Measurements from ENCODE around the gene NDUFA8.

DNA sequence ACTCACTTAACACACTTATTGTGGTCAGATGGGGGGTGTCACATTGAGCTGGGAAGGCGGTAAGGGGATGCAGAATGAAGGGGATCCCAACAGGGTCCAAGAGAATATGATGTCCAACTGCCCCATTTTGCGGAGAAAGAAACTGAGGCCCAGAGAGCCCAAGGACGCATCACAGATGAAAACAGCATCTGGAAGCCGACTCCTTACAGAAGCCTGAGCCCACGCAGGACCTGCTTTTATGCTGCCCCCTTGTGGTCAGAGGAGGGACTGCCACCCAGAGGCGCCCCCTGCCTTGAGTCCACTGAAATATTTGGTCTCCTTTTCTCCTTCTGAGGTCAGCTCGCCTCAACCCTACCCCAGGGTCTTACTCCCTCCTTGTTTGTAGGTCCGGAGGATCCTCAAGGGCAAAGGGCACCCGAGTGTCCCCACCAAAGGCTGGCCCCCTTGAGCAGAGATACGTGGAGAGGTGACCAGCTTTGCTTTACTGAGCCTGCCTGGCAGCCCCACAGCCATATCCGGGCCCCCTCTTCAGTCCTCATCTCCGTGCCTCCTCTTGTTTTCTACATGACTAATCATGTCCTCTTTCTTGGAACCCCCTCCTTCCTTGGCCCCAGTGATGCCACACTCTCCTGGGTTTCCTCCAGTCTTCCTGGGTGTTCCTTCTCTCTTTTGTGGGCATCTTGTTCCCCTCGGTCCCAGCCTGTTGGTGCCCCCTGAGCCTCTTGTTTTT is 36.5 kb downstream of the NDUFA8 start:
- TF ChIP-seq SMC3 (IDR thresholded peaks at IDR 0.05; ENCODE audit: low read depth, low read length), result peak; percentile 96
- TF ChIP-seq POLR2A (IDR thresholded peaks at IDR 0.05; ENCODE audit: low read depth, low read length), result peak; percentile 36; the same call in 1 of the 2 replicates
- TF ChIP-seq, protein P1, sequence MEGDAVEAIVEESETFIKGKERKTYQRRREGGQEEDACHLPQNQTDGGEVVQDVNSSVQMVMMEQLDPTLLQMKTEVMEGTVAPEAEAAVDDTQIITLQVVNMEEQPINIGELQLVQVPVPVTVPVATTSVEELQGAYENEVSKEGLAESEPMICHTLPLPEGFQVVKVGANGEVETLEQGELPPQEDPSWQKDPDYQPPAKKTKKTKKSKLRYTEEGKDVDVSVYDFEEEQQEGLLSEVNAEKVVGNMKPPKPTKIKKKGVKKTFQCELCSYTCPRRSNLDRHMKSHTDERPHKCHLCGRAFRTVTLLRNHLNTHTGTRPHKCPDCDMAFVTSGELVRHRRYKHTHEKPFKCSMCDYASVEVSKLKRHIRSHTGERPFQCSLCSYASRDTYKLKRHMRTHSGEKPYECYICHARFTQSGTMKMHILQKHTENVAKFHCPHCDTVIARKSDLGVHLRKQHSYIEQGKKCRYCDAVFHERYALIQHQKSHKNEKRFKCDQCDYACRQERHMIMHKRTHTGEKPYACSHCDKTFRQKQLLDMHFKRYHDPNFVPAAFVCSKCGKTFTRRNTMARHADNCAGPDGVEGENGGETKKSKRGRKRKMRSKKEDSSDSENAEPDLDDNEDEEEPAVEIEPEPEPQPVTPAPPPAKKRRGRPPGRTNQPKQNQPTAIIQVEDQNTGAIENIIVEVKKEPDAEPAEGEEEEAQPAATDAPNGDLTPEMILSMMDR (conservative IDR thresholded peaks at IDR 0.05; ENCODE audit: low read depth, low read length), result peak; percentile 100; the same call in 1 of the 2 replicates
- TF ChIP-seq MAFK (IDR thresholded peaks at IDR 0.05; ENCODE audit: low read depth, low read length), result no peak
- TF ChIP-seq BHLHE40 (IDR thresholded peaks at IDR 0.05; ENCODE audit: low read depth, low read length), result no peak
- no peak for TF ChIP-seq MXI1 (IDR thresholded peaks at IDR 0.05; ENCODE audit: borderline replicate concordance, low read depth, low read length)
- TF ChIP-seq, protein P2, sequence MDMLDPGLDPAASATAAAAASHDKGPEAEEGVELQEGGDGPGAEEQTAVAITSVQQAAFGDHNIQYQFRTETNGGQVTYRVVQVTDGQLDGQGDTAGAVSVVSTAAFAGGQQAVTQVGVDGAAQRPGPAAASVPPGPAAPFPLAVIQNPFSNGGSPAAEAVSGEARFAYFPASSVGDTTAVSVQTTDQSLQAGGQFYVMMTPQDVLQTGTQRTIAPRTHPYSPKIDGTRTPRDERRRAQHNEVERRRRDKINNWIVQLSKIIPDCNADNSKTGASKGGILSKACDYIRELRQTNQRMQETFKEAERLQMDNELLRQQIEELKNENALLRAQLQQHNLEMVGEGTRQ (IDR thresholded peaks at IDR 0.05; ENCODE audit: low read depth, low read length), result no peak

Data from IMR-90 (cell line).